Endodermal cell (in vitro differentiated cells): ENCODE measurements around the gene CDC42EP1. TPM values are rescaled to one million over a fixed set of nuclear protein-coding genes. Genes with fewer than 3 reads are reported as not detected.

Source experiments
- DNase-seq: peaks from one replicate; pipeline ENCODE4 v3.0.0-alpha.2; 2017
- H3K27ac ChIP-seq: 2 replicates; pipeline ENCODE4 v1.5.1; 2013; ENCODE audit warnings: mild to moderate bottlenecking, low read depth, low read length, moderate library complexity
- H3K27me3 ChIP-seq: 2 replicates; pipeline ENCODE4 v1.6.1; 2013; ENCODE audit warnings: mild to moderate bottlenecking, low read length, moderate library complexity; ENCODE audit not compliant: insufficient read depth, control insufficient read depth, poor library complexity, severe bottlenecking
- H3K36me3 ChIP-seq: 2 replicates; pipeline ENCODE4 v1.7.0; 2013; ENCODE audit warnings: mild to moderate bottlenecking, low read length, moderate library complexity; ENCODE audit not compliant: control insufficient read depth, insufficient read depth
- H3K4me1 ChIP-seq: one replicate; pipeline ENCODE4 v1.7.0; 2013; ENCODE audit warnings: low read length; ENCODE audit not compliant: control insufficient read depth, insufficient read depth
- H3K4me3 ChIP-seq: 2 replicates; pipeline ENCODE4 v1.5.1; 2013; ENCODE audit warnings: mild to moderate bottlenecking, low read length, moderate library complexity
- H3K9ac ChIP-seq: 2 replicates; pipeline ENCODE4 v1.6.1; 2013; ENCODE audit warnings: mild to moderate bottlenecking, low read length, moderate library complexity; ENCODE audit not compliant: poor library complexity, severe bottlenecking; ENCODE audit errors: extremely low read depth
- H3K9me3 ChIP-seq: 2 replicates; pipeline ENCODE4 v1.6.1; 2013; ENCODE audit warnings: mild to moderate bottlenecking, low read length, moderate library complexity; ENCODE audit not compliant: control insufficient read depth
- H3K27ac Mint-ChIP-seq: 2 replicates; pipeline ENCODE4 v1.8.0; 2020; ENCODE audit warnings: mixed read lengths
- H3K27me3 Mint-ChIP-seq: 2 replicates; pipeline ENCODE4 v1.8.0; 2021; ENCODE audit warnings: mild to moderate bottlenecking, mixed read lengths; ENCODE audit not compliant: insufficient read depth
- H3K36me3 Mint-ChIP-seq: 2 replicates; pipeline ENCODE4 v1.8.0; 2020; ENCODE audit warnings: low read depth, mixed read lengths
- H3K4me1 Mint-ChIP-seq: 2 replicates; pipeline ENCODE4 v1.8.0; 2020; ENCODE audit warnings: mixed read lengths
- H3K4me3 Mint-ChIP-seq: 2 replicates; pipeline ENCODE4 v1.8.0; 2020; ENCODE audit warnings: mild to moderate bottlenecking, moderate library complexity, mixed read lengths
- H3K9me3 Mint-ChIP-seq: 2 replicates; pipeline ENCODE4 v1.8.0; 2020; ENCODE audit warnings: mild to moderate bottlenecking, mixed read lengths
- CTCF ChIP-seq: fragments of 200-600 bp; sonication (generic); conservative IDR thresholded peaks from 2 replicates; pipeline ENCODE4 v1.5.0; 2021; ENCODE audit warnings: antibody characterized with exemption, mild to moderate bottlenecking
- WGBS, 2 experiments: methylation state at CpG; one replicate each; pipeline versions ENCODE4 v1.1.5 to v1.1.7; 2013; ENCODE audit warnings: missing lambda C conversion rate in 2 of 2, mixed read lengths in 1 of 2; ENCODE audit not compliant: insufficient coverage in 1 of 2, insufficient read length in 1 of 2; 5-methylcytosine and 5-hydroxymethylcytosine counted together
- total RNA-seq, 2 donors: library from RNA; stranded (reverse); fragmentation: NEBNext Ultra II Directional in 1 of 2; extraction: Animal tissue kit (Norgen Biotek cat#: 25700) in 1 of 2; gene quantifications; 2 replicates in 1 of 2; 3 replicates in 1 of 2; pipeline ENCODE4 v1.2.1, GENCODE V29; 2021

Gene CDC42EP1
- total RNA-seq, 2 donors from 2014 or later: 45.0 to 45.1 TPM

GRCh38 chr22:37578002-37578401 is 17.7 kb downstream of the CDC42EP1 start:
- peaks cover 18% of the 10 kb centered on the region for H3K4me1 Mint-ChIP-seq
- H3K27me3 ChIP-seq: no peaks in the 10 kb centered on the region

GRCh38 chr22:37581504-37581903 is 21.2 kb downstream of the CDC42EP1 start:
- no peaks in the 10 kb centered on the region for H3K27me3 Mint-ChIP-seq
- no peak overlapping the region for H3K27ac ChIP-seq
- TF ChIP-seq CTCF: no peak
- no peaks in the 10 kb centered on the region for H3K9me3 Mint-ChIP-seq
- no peak overlapping the region for H3K4me3 ChIP-seq
- 85 to 91% methylated on average over 7 to 9 of the region's 9 CpGs for WGBS, 2 experiments
- no peak overlapping the region for H3K27ac Mint-ChIP-seq
- no peaks in the 10 kb centered on the region for H3K4me1 ChIP-seq
- peaks cover 24% of the 10 kb centered on the region for H3K4me1 Mint-ChIP-seq
- no peak overlapping the region for H3K4me3 Mint-ChIP-seq
- H3K36me3 Mint-ChIP-seq: no peaks in the 10 kb centered on the region
- H3K9ac ChIP-seq: no peak overlapping the region
- H3K27me3 ChIP-seq: no peaks in the 10 kb centered on the region
- H3K9me3 ChIP-seq: no peaks in the 10 kb centered on the region
- no peak for DNase-seq
- no peaks in the 10 kb centered on the region for H3K36me3 ChIP-seq

More at GRCh38 chr22:37578002-37578401, 17.7 kb downstream of the CDC42EP1 start:
- Mint-ChIP-seq H3K27me3 (no peaks in the 10 kb centered on the region), H3K4me3 (no peak overlapping the region), H3K27ac (no peak overlapping the region), H3K9me3 (no peaks in the 10 kb centered on the region), H3K36me3 (no peaks in the 10 kb centered on the region)
- no peak for TF ChIP-seq CTCF
- no peaks in the 10 kb centered on the region for H3K4me1 ChIP-seq
- DNase-seq: no peak
- no peaks in the 10 kb centered on the region for H3K36me3 ChIP-seq
- H3K27ac ChIP-seq: no peak overlapping the region
- no peak overlapping the region for H3K9ac ChIP-seq
- no peak overlapping the region for H3K4me3 ChIP-seq
- H3K9me3 ChIP-seq: no peaks in the 10 kb centered on the region
- WGBS, 2 experiments: 96 to 99% methylated on average over 5 of the region's 5 CpGs

GRCh38 chr22:37582526-37582925 is 22.2 kb downstream of the CDC42EP1 start:
- H3K4me3 Mint-ChIP-seq: no peak overlapping the region
- H3K4me1 Mint-ChIP-seq: peaks cover 21% of the 10 kb centered on the region
- H3K4me1 ChIP-seq: no peaks in the 10 kb centered on the region
- H3K9ac ChIP-seq: no peak overlapping the region
- H3K27ac ChIP-seq: no peak overlapping the region
- no peak for TF ChIP-seq CTCF
- H3K9me3 ChIP-seq: no peaks in the 10 kb centered on the region
- H3K4me3 ChIP-seq: no peak overlapping the region
- no peaks in the 10 kb centered on the region for H3K27me3 Mint-ChIP-seq
- no peaks in the 10 kb centered on the region for H3K27me3 ChIP-seq
- 92 to 96% methylated on average over 4 of the region's 4 CpGs for WGBS, 2 experiments
- no peak overlapping the region for H3K27ac Mint-ChIP-seq
- no peaks in the 10 kb centered on the region for H3K36me3 Mint-ChIP-seq
- H3K36me3 ChIP-seq: no peaks in the 10 kb centered on the region
- H3K9me3 Mint-ChIP-seq: no peaks in the 10 kb centered on the region
- no peak for DNase-seq
